ENCODE results near the gene STXBP1.
"Not testable (repeated sequence)": the region's sequence is repeated elsewhere in the genome, so short reads cannot be mapped to it uniquely, and the experiment has no call there.

STXBP1 gene

DNA sequence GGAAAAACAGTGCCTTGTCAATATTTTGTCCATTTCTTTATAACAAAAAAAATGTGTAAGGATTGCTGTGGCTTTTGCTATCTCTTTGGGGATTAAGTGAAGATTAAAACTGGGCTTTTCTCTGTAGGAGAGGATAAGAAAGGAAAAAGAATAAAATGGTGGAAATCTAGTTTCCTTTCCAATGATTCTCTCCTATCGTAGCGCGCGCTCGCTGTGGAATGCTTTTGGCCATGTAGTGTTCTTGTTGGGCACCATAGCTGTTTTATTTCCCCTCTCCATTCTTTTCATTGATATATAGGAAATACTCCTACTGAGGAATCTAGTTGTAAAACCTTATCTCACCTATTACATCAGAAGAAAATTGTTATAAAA, 1.5 kb downstream of the STXBP1 start:
- no peak for DNase-seq (ENCODE audit: low read depth, low spot score)

- DNase-seq (ENCODE audit: low read depth, low spot score) = no peak
Observed at GRCh38 chr9:127614961-127615360, 2.9 kb downstream of the STXBP1 start.

DNA sequence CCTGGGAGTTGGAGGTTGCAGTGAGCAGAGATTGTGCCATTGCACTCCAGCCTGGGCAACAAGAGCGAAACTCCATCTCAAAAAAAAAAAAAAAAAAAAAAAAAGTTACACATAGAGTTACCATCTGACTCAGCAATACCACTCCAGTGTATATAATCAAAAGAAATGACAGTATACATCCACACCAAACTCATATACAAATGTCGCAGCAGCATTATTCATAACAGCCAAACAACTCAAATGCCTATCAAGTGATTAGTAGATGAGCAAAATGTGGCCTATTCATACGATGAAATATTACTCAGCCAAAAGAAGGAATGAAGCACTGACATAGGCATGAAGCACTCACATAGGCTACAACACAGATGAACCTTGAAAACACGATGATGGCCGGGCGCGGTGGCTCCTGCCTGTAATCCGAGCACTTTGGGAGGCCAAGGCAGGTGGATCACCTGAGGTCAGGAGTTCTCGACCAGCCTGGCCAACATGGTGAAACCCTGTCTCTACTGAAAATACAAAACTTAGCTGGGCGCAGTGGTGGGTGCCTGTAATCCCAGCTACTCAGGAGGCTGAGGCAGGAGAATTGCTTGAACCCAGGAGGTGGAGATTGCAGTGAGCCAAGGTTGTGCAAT, 9.4 kb downstream of the STXBP1 start:
- DNase-seq (ENCODE audit: low read depth, low spot score) = not testable (repeated sequence)

GRCh38 chr9:127626752-127627493, 14.8 kb downstream of the STXBP1 start:
- DNase-seq (ENCODE audit: low read depth, low spot score) = no peak

DNA sequence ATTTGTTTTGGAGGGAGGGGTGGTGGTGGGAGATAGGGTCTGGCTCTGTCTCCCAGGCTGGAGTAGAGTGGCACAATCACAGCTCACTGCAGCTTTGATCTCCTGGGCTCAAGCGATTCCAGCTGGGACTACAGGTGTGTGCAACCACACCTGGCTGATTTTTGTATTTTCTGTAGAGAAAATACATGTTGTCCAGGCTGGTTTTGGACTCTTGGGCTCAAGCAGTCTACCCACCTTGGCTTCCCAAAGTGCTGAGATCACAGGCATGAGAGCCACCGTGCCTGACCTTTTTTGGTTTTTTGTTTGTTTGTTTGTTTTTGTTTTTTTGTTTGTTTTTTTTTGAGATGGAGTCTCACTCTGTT, 15.4 kb downstream of the STXBP1 start:
- no peak for DNase-seq (ENCODE audit: low read depth, low spot score)

- DNase-seq (ENCODE audit: low read depth, low spot score) = no peak
Observed at GRCh38 chr9:127628758-127629467, 16.8 kb downstream of the STXBP1 start.

DNA sequence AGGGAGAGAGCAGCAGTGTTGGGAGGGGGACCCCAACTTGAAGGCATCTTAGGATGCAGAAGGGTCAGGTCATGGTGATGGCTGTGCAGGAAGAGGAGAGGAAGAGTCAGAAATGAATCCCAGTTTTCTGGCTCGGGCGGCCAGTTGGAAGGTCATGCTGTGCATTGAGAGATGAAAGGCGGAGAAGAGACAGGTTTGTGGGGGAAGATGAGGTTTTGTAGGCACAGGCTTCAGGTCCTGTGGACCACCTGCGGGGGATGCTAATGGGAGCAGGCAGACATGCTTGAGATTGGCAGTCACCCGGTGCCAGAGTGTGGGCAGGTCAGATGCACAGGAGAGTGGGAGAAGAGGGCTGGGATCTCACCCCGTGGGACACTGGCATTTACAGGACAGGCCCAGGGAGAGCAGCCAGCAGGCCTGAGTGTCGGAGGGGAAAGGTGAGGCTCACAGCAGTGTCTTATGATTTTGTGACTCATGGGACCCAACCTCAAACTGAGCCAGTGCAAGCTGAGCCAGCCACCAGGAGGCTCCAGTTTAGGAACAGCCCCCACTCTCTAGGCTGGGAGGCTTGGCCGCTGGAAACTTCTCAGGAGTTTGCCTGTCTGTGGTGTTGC, 17.5 kb downstream of the STXBP1 start:
- no peak for DNase-seq (ENCODE audit: low read depth, low spot score)

DNA sequence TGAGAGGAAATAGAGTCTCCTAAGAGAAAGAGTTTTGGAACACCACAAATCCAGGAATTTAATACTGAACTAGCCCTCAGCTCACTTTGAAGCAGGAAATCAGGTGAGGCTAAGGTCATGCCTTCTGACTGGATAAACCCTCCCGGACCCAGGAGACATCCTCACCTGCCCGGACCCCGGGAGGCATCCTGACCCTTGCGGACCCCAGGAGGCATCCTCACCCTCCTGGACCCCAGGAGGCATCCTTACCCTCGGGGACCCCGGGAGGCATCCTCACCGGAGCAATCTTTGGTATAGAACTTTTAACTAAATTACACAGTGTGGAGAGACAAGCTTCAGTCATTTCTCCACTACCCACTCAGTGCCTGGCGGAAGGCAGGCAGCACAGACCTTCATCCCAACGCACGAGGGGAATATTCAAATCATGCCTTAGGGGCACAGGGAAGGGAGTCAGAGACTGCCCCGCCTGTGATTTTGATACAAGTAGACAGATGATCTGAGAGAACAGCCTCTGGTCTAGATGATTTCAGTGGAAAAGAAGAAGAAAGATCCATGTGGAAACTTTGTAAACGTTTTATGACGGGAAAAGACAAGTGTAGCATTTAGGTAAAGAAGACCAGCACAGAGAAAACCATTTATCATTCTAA, 21.3 kb downstream of the STXBP1 start:
- no peak for DNase-seq (ENCODE audit: low read depth, low spot score)

GRCh38 chr9:127634021-127634420, 21.9 kb downstream of the STXBP1 start:
- DNase-seq (ENCODE audit: low read depth, low spot score) = no peak

- DNase-seq (ENCODE audit: low read depth, low spot score) = no peak
Observed at GRCh38 chr9:127634698-127635097, 22.6 kb downstream of the STXBP1 start.

DNA sequence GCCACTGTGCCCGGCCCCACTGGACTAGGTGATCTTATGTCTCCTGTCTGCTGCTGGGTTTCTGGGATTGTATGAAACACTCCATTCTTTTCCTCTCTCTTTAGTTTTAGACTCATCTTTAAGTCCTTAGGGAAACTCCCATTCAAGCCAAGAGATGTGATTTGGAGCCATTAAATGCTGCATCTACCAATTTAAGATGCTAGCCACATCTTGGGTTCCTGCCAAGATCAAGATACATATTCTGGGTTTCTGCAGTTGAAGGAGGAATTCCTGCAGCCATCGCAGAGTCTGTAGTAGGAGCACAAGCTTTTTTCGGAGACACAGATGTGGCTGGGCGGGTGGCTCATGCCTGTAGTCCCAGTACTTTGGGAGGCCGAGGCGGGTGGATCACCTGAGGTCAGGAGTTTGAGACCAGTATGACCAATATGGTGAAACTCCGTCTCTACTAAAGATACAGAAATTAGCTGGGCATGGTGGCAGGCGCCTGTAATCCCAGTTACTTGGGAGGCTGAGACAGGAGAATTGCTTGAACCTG, 23.2 kb downstream of the STXBP1 start:
- DNase-seq (ENCODE audit: low read depth, low spot score) = no peak

DNA sequence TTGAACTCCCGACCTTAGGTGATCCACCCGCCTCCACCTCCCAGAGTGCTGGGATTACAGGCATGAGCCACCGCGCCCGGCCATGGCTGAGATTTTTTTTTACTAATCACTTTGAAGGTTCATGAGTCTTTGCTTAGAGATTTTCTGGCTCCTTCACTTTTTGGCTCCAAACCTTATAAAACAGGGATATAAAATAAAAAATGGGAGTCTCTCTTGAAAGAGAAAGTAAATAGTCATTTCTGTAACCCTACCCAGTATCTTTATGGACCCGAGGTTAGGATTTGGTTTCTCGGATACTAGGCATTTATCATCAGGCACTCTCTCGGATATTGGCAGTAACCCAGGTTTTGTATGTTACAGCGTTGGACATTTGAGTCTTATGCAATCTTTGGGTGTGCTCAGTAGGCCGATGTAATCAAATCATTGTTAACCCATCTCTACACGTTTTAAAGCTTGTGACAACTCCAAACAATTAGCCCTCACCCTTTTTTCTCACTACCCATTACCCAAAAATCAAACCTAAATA, 25.3 kb downstream of the STXBP1 start:
- DNase-seq (ENCODE audit: low read depth, low spot score) = no peak

DNA sequence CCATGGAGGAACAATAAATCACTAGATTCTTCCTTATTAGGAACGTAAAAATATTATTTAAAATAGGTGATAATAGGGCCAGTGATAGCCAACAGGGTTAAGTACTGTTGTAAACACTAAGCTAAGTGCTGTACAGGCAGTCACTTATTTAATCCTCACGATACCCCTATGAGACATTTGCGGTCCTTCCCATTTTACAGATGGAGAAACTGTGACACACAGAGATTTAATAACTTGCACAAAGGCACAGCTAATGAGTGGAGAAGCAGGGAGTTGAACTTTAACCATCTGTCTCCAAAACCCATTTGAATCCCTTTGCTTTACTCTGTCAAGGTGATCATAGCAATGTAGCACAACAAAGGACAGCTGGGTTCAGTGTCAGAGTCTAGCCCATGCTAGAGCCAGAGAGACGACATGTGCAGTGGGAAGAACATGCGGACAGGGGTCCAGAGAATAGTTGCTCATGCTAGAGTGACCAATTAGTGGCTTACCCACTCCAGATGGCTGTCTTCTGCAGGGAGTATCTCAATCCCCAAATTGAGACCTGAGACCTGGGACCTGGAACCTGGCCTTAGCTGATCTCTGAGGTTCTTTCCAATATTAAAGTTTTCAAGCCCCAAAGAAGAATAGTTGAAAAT, 28.9 kb downstream of the STXBP1 start:
- no peak for DNase-seq (ENCODE audit: low read depth, low spot score)

DNA sequence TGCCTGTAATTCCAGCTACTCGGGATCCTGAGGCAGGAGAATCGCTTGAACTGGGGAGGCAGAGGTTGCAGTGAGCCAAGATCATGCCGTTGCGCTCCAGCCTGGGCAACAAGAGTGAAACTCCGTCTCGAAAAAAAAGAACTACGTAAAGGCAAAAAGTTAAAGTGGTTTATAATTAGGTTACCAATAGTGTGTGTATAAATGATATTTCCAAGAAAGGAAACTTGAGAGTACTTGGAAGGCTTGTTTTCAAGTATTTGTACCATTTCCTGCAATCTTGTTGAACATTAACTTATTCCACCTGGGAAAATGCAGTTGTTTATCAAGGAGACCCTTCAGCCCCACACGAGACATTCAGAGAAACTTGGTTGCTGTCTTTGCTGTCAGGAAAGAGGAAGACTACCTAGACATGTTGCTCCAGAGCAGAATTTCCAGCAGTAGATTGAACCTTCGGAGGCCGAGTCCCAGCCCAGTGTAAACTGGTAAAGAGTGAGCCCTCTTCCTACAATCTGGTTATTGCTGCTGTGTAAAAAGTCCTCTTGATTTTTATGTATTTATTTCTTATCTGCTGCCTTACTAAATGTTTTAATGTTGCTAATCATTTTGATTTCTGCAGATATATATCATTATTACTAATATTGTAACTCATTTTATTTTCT, 30.1 kb downstream of the STXBP1 start:
- no peak for DNase-seq (ENCODE audit: low read depth, low spot score)

GRCh38 chr9:127644146-127644827, 32.2 kb downstream of the STXBP1 start:
- DNase-seq (ENCODE audit: low read depth, low spot score) = no peak

DNA sequence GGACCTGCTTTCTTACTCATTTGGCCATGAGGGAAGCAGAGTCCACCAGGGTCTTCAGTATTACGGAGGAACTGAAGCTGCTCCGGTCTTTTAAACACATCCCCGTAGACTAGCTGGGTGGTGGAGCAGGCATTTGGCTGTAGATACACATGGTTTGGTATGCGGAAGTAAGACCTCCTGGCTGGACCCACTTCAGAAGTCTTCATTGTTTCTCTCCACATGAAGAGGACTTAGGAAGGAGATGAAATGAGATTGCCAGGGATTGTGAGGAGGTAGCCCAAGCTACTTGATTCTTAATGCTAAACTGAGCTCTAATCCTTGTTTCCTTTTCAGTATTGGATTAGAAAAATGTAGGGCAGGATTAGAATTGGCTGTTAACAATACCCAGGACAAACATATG, 32.9 kb downstream of the STXBP1 start:
- DNase-seq (ENCODE audit: low read depth, low spot score) = no peak

- DNase-seq (ENCODE audit: low read depth, low spot score) = no peak
Observed at GRCh38 chr9:127647451-127647850, 35.4 kb downstream of the STXBP1 start.

DNA sequence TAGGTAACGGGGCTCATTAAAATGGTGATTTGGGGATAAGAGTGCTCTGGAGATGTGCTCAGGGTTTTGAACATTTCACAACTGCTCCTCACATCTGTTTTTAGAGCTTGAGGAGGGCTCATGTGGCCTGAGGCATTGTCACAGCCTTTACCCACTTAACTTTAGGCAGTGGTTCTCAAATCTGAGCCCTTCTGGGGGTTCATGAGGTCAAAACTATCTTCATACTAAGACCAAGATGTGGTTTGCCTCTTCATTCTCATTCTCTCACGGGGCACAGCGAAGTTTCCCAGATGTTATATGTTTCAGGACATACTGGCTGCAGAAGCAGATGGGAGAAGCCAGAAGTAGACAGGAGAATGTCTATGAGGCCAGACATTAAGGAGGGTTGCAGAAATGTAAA, 38.4 kb downstream of the STXBP1 start:
- no peak for DNase-seq (ENCODE audit: low read depth, low spot score)

DNA sequence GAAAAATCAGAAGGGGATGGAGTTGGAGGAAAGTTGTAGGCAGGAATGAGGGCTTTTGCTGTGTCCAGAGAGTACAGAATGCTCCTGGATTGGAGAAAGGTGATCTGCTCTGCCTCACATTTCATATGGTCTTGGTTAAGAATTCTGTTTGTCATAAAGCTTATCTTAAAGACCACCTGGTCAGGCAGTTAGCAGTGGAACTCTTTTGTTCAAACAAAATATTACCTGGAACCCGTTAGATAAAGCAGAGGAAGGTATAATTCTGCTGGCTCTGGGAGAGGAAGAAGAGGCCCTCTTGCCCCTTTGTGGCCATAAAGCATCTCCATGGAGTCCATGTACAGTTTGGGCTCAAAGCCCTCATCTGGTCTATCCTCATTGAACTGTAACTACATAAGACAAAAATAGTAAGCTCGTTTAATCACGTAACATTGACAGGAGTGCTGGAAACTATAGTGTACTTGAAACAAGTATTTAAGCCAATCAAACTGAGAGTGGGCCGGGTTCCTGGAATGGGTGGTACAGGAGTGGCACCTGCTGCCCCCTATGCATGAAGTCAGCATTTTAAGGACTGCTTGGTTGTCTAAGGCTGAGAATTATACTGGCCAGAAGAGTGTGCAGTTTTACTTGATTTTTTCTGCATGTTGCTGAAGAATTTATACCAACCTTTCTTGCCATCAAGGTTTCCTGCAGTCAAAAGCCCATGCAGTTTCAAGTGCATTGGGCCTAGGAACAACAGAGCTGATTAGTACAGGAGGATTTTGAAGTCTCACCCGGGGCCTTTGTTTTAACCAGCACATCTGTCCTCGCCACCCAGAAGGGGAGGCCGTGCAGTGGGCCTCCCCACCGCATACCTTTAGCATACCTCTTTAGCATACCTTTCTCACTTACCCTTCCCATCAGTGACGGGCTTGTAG, 39.9 kb downstream of the STXBP1 start:
- no peak for DNase-seq (ENCODE audit: low read depth, low spot score)

All from activated naive CD8-positive, alpha-beta T cell treated with anti-CD3 and anti-CD28 coated beads, Interleukin-2, amount 50 U/mL, for 16 hours (primary cell).